SU-DHL-6 (cell line): ENCODE results near the gene HS6ST3.

ENCODE experiments used
- CTCF ChIP-seq: fragments of 200-600 bp; sonication (generic); IDR thresholded peaks from one replicate; pipeline ENCODE4 v1.5.1; 2017; ENCODE audit warnings: antibody characterized with exemption, mild to moderate bottlenecking, low read length, moderate library complexity; ENCODE audit not compliant: insufficient read depth, poor library complexity, severe bottlenecking
- EZH2phosphoT487 ChIP-seq: fragments of 200-600 bp; sonication (generic), shearing (Covaris generic); conservative IDR thresholded peaks from 2 replicates; pipeline ENCODE4 v1.6.1; 2018; ENCODE audit warnings: mild to moderate bottlenecking, antibody characterized with exemption, low read length, moderate library complexity, mixed read lengths

GRCh38 chr13:96700657-96701056 is 610.8 kb downstream of the HS6ST3 start:
- TF ChIP-seq CTCF: no peak
- TF ChIP-seq EZH2phosphoT487: no peak
